Endothelial cell of umbilical vein (primary cell): ENCODE data around the gene PI4KA. TPM values are rescaled to one million over a fixed set of nuclear protein-coding genes. Genes with fewer than 3 reads are reported as not detected.
"Not testable (repeated sequence)": the region's sequence is repeated elsewhere in the genome, so short reads cannot be mapped to it uniquely, and the experiment has no call there.

Experiments used
- BruUV-seq: library from RNA; stranded (reverse); fragments of 400-500 nt; replicated peaks from 2 replicates; lab custom pipeline; 2021; lab: Mats Ljungman, UMichigan
- CTCF ChIA-PET: fragments of 300-600, 350-600 bp; sonication (Branson Sonifier 250); formaldehyde crosslinking; loops from one replicate; lab custom pipeline; 2021; ENCODE audit warnings: antibody characterized with exemption, inconsistent platforms; lab: Charles Lee
- POLR2A ChIA-PET: fragments of 300-600, 350-600 bp; sonication (Branson Sonifier 250); formaldehyde crosslinking; loops from one replicate; lab custom pipeline; 2021; ENCODE audit warnings: antibody characterized with exemption, inconsistent platforms; lab: Charles Lee
- DNase-seq: peaks from one replicate; pipeline ENCODE4 v3.0.0-alpha.2; 2011; ENCODE audit warnings: low read depth, low spot score
- FAIRE-seq: peaks from 2 replicates; lab custom pipeline; 2011; peaks lifted over from hg19 to GRCh38; lab: Jason Lieb, UNC
- H2AFZ ChIP-seq: 2 replicates; pipeline ENCODE4 v1.6.0; 2012; ENCODE audit warnings: low read depth, low read length, control low read depth, inconsistent platforms
- H3K27ac ChIP-seq: 2 replicates; pipeline ENCODE4 v1.5.1; 2011; ENCODE audit warnings: low read depth, mild to moderate bottlenecking, control low read depth, low read length, moderate library complexity; ENCODE audit not compliant: insufficient read depth
- H3K27me3 ChIP-seq, 2 experiments: 2 replicates each; pipeline versions ENCODE4 v1.6.0 to v1.6.1; 2011; ENCODE audit warnings: low read length in 2 of 2, mixed read lengths in 1 of 2; ENCODE audit not compliant: control insufficient read depth in 2 of 2, insufficient read depth in 2 of 2
- H3K36me3 ChIP-seq, 2 experiments: 2 replicates in 1 of 2; 3 replicates in 1 of 2; pipeline ENCODE4 v1.5.1; 2011; ENCODE audit warnings: low read length in 2 of 2, mild to moderate bottlenecking in 1 of 2, moderate library complexity in 1 of 2; ENCODE audit not compliant: control insufficient read depth in 2 of 2, insufficient read depth in 2 of 2; ENCODE audit errors: extremely low read depth in 1 of 2
- H3K4me1 ChIP-seq: 3 replicates; pipeline ENCODE4 v1.5.1; 2011; ENCODE audit warnings: mild to moderate bottlenecking, low read length; ENCODE audit not compliant: control insufficient read depth, insufficient read depth; ENCODE audit errors: extremely low read depth
- H3K4me2 ChIP-seq: 2 replicates; pipeline ENCODE4 v1.6.1; 2011; ENCODE audit warnings: low read length, control low read depth, mixed read lengths; ENCODE audit not compliant: insufficient read depth
- H3K4me3 ChIP-seq, 3 experiments: fragments of 200-600 bp in 1 of 3; sonication (generic), shearing (Covaris generic) in 1 of 3; replicated peaks in 1 of 3; 2 replicates each; pipeline ENCODE4 v1.5.1; 2011 to 2016; ENCODE audit warnings: control low read depth in 3 of 3, low read length in 3 of 3, mild to moderate bottlenecking in 2 of 3, inconsistent platforms in 1 of 3, low read depth in 1 of 3, moderate library complexity in 1 of 3; ENCODE audit not compliant: insufficient read depth in 1 of 3
- H3K79me2 ChIP-seq: 2 replicates; pipeline ENCODE4 v1.6.0; 2012; ENCODE audit warnings: low read length, inconsistent platforms; ENCODE audit not compliant: control insufficient read depth, insufficient read depth
- H3K9ac ChIP-seq: replicated peaks from 2 replicates; pipeline ENCODE3; 2011; ENCODE audit warnings: low read length, control low read depth; ENCODE audit not compliant: insufficient read depth; ENCODE audit errors: extremely low read depth
- H3K9me1 ChIP-seq: replicated peaks from 3 replicates; pipeline ENCODE4 v1.6.0; 2011; ENCODE audit warnings: mild to moderate bottlenecking, low read length; ENCODE audit not compliant: control insufficient read depth, insufficient read depth; ENCODE audit errors: extremely low read depth
- H3K9me3 ChIP-seq: replicated peaks from 2 replicates; pipeline ENCODE4 v1.5.1; 2012; ENCODE audit warnings: low read length, inconsistent platforms; ENCODE audit not compliant: control insufficient read depth, insufficient read depth
- H4K20me1 ChIP-seq: replicated peaks from 2 replicates; pipeline ENCODE3; 2011; ENCODE audit warnings: mild to moderate bottlenecking, low read length; ENCODE audit not compliant: control insufficient read depth, insufficient read depth; ENCODE audit errors: extremely low read depth
- EZH2 ChIP-seq: IDR thresholded peaks from 2 replicates; pipeline ENCODE4 v1.6.1; 2012; ENCODE audit warnings: borderline replicate concordance, low read depth, mild to moderate bottlenecking, moderate library complexity, low read length, inconsistent platforms; ENCODE audit not compliant: severe bottlenecking
- FOS ChIP-seq: IDR thresholded peaks from 2 replicates; pipeline ENCODE4 v1.6.1; 2011; ENCODE audit warnings: mild to moderate bottlenecking, low read length, moderate library complexity, borderline replicate concordance; ENCODE audit not compliant: insufficient read depth
- GATA2 ChIP-seq: IDR thresholded peaks from 2 replicates; pipeline ENCODE4 v1.7.0; 2011; ENCODE audit warnings: low read depth, mild to moderate bottlenecking, moderate library complexity, mixed read lengths, low read length; ENCODE audit not compliant: insufficient read length, insufficient read depth
- JUN ChIP-seq: IDR thresholded peaks from 2 replicates; pipeline ENCODE4 v1.6.1; 2011; ENCODE audit warnings: borderline replicate concordance, low read depth; ENCODE audit not compliant: insufficient read length, insufficient read depth
- MYC ChIP-seq: IDR thresholded peaks from one replicate; pipeline ENCODE4 v1.6.1; 2011; ENCODE audit warnings: mild to moderate bottlenecking, low read depth, low read length
- POLR2A ChIP-seq: IDR thresholded peaks from 2 replicates; pipeline ENCODE4 v1.6.1; 2012; ENCODE audit warnings: low read depth, mild to moderate bottlenecking, control low read depth, low read length
- POLR2AphosphoS5 ChIP-seq: IDR thresholded peaks from 2 replicates; pipeline ENCODE4 v1.6.1; 2012; ENCODE audit warnings: low read depth, mild to moderate bottlenecking, control low read depth, low read length, moderate library complexity; ENCODE audit not compliant: insufficient read depth
- dilution Hi-C: fragments of 300-500 bp; cut with MboI; formaldehyde crosslinking; loops from one replicate; pipeline ENCODE4 v1.15.0; 2019; ENCODE audit warnings: low sequenced_read_pairs; ENCODE audit not compliant: extremely low pct_ligation_motif_present
- intact Hi-C: fragments of 100-400 bp; cut with micrococcal nuclease; formaldehyde crosslinking; loops from one replicate; pipeline ENCODE4 v1.10.0; 2022
- polyA plus RNA-seq, 4 experiments: library from polyadenylated mRNA; depleted of rRNA in 3 of 4; stranded (reverse) in 3 of 4; unstranded in 1 of 4; fragments of >200 nt; gene quantifications; 2 replicates each; pipeline versions ENCODE4 v1.2.1 to v1.2.3, GENCODE V29; 2011 to 2012; ENCODE audit warnings: missing spikeins in 1 of 4
- total RNA-seq: library from RNA; stranded (reverse); gene quantifications from 2 replicates; pipeline ENCODE4 v1.2.3, GENCODE V29; 2021
- TF ChIP-seq, protein P1 (sequence below): IDR thresholded peaks from 2 replicates; pipeline ENCODE4 v1.6.1; 2011; ENCODE audit not compliant: insufficient read depth, insufficient read length
- TF ChIP-seq, protein P2 (sequence below), 2 donors: IDR thresholded peaks; 1 replicate in 1 of 2; 2 replicates in 1 of 2; pipeline ENCODE4 v1.5.1; 2011; ENCODE audit warnings: low read length in 2 of 2, mild to moderate bottlenecking in 2 of 2, moderate library complexity in 2 of 2, control low read depth in 1 of 2, inconsistent platforms in 1 of 2, low read depth in 1 of 2; ENCODE audit not compliant: insufficient read depth in 1 of 2; ENCODE audit errors: extremely low read depth in 1 of 2

The PI4KA gene
- total and polyA plus RNA-seq, 2 donors (not counting 3 experiments of a cell fraction or from before 2014, with no cell fraction given) = 28.9 to 56.4 TPM

- dilution Hi-C loops, FAIRE-seq, intact Hi-C loops: not testable (repeated sequence)
These were observed 126.2 kb downstream of the PI4KA start for GRCh38 chr22:20732431-20732830.

DNA sequence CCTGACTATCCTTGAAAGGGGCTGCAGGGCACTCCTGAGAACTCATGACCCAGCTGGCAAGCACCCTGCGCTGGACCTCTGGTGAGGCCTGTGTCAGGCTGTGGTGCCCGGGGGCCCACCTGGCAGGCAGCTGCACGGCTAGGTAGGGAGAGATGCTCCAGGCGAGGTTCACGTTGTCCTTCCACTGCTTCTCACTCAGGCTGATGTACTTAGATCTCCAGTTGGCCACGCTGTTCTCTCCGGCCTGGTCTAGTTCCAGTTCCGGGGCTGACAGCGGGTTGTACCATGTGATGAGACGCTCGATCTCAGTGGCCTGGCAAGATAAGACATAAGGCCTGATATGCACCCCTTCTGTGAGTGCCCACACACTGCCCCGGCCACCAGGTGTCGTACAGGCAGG lies 129.4 kb downstream of the PI4KA start:
- no peaks in the 10 kb centered on the region for H3K27me3 ChIP-seq
- no peak overlapping the region for H3K27ac ChIP-seq
- intact Hi-C loops = no loop called here
- H3K36me3 ChIP-seq = peaks cover 0 to 23% of the 10 kb centered on the region in 2 experiments
- BruUV-seq = no TSS peak
- H3K4me1 ChIP-seq = no peaks in the 10 kb centered on the region
- POLR2A ChIA-PET = no interaction called here
- H3K4me2 ChIP-seq = no peak overlapping the region
- no peaks in the 10 kb centered on the region for H3K9me1 ChIP-seq
- H3K79me2 ChIP-seq = no peaks in the 10 kb centered on the region
- no peaks in the 10 kb centered on the region for H4K20me1 ChIP-seq
- DNase-seq (no peak), FAIRE-seq (no peak)
- CTCF ChIA-PET = interaction anchor here (1.0 kb wide), 1 partner anchor 55 kb away, joined by 3 read pairs; no protein-coding TSS in a partner anchor
- no peak overlapping the region for H2AFZ ChIP-seq
- H3K4me3 ChIP-seq = no peak overlapping the region
- dilution Hi-C loops = no loop called here
- no peak overlapping the region for H3K9ac ChIP-seq
- H3K9me3 ChIP-seq = no peaks in the 10 kb centered on the region
- no peak for TF ChIP-seq MYC
- no peak for TF ChIP-seq GATA2
- TF ChIP-seq JUN = no peak
- no peak for TF ChIP-seq FOS
- TF ChIP-seq, protein P1, sequence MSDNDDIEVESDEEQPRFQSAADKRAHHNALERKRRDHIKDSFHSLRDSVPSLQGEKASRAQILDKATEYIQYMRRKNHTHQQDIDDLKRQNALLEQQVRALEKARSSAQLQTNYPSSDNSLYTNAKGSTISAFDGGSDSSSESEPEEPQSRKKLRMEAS = no peak
- TF ChIP-seq POLR2A = no peak
- TF ChIP-seq POLR2AphosphoS5 = no peak
- TF ChIP-seq EZH2 = no peak
- TF ChIP-seq, protein P2, sequence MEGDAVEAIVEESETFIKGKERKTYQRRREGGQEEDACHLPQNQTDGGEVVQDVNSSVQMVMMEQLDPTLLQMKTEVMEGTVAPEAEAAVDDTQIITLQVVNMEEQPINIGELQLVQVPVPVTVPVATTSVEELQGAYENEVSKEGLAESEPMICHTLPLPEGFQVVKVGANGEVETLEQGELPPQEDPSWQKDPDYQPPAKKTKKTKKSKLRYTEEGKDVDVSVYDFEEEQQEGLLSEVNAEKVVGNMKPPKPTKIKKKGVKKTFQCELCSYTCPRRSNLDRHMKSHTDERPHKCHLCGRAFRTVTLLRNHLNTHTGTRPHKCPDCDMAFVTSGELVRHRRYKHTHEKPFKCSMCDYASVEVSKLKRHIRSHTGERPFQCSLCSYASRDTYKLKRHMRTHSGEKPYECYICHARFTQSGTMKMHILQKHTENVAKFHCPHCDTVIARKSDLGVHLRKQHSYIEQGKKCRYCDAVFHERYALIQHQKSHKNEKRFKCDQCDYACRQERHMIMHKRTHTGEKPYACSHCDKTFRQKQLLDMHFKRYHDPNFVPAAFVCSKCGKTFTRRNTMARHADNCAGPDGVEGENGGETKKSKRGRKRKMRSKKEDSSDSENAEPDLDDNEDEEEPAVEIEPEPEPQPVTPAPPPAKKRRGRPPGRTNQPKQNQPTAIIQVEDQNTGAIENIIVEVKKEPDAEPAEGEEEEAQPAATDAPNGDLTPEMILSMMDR (IDR thresholded peaks at IDR 0.05; ENCODE audit: extremely low read depth in 1 of 2, insufficient read depth in 1 of 2, low read depth in 1 of 2, low read length in 2 of 2) = no peak

More at GRCh38 chr22:20732431-20732830, 126.2 kb downstream of the PI4KA start:
- H3K9me3 ChIP-seq, H3K79me2 ChIP-seq, H3K4me2 ChIP-seq, H3K27me3 ChIP-seq, H3K4me1 ChIP-seq, H3K4me3 ChIP-seq, H3K9me1 ChIP-seq, POLR2A ChIA-PET, H2AFZ ChIP-seq, H4K20me1 ChIP-seq, BruUV-seq, DNase-seq, H3K27ac ChIP-seq, H3K9ac ChIP-seq: not testable (repeated sequence)
- H3K36me3 ChIP-seq = peaks cover 0 to 17% of the 10 kb centered on the region in 2 experiments
- CTCF ChIA-PET = interaction anchor here (1.0 kb wide), 1 partner anchor 52 kb away, joined by 3 read pairs; no protein-coding TSS in a partner anchor
